Measurements from ENCODE around the gene NUDT3.

- TF ChIP-seq POLR2AphosphoS5 (IDR thresholded peaks at IDR 0.05; ENCODE audit: low read depth, low read length) = no peak
- no peak for TF ChIP-seq TAF1 (IDR thresholded peaks at IDR 0.05; ENCODE audit: low read depth, low read length)
Observed at GRCh38 chr6:34316431-34317171, 75.9 kb downstream of the NUDT3 start.
